ENCODE results near the gene PLEK. TPM values are rescaled to one million over a fixed set of nuclear protein-coding genes. Genes with fewer than 3 reads are reported as not detected.

PLEK gene
- total and polyA plus RNA-seq, 9 of the 15 experiments (the other 6 are each of a cell fraction or from before 2014, with no cell fraction given), result 0.14 to 1.2 (median 0.36) TPM

- TF ChIP-seq ZHX1 (conservative IDR thresholded peaks at IDR 0.05; ENCODE audit: low read length) (no peak), RNF2 (IDR thresholded peaks at IDR 0.05) (no peak), ZNF175 (CRISPR knock-in tag; IDR thresholded peaks at IDR 0.05; ENCODE audit: low read depth) (0 out of 2 replicates have a peak, but pooled peaks have one; percentile 23), ATF3 (IDR thresholded peaks at IDR 0.05) (peak; percentile 50; the same call in 1 of the 2 replicates), ATF3 (CRISPR knock-in tag; conservative IDR thresholded peaks at IDR 0.05) (no peak), ZC3H4 (CRISPR knock-in tag; IDR thresholded peaks at IDR 0.05; ENCODE audit: borderline replicate concordance) (no peak), HMGXB4 (CRISPR knock-in tag; IDR thresholded peaks at IDR 0.05) (no peak), CREB5 (CRISPR knock-in tag; IDR thresholded peaks at IDR 0.05) (no peak), ATF7 (IDR thresholded peaks at IDR 0.05) (0 out of 2 replicates have a peak, but pooled peaks have one; percentile 16), CEBPG (CRISPR knock-in tag; IDR thresholded peaks at IDR 0.05) (peak; percentile 58; the same call in 1 of the 2 replicates), CEBPG (tag; conservative IDR thresholded peaks at IDR 0.05 in 1 of 2, IDR thresholded peaks at IDR 0.05 in 1 of 2) (peak; percentile 59 to 64), CUX1 (CRISPR knock-in tag; IDR thresholded peaks at IDR 0.05) (no peak), ZNF75A (CRISPR knock-in tag; IDR thresholded peaks at IDR 0.05) (no peak), NBN (IDR thresholded peaks at IDR 0.05; ENCODE audit: low read depth) (no peak), ZFP36 (IDR thresholded peaks at IDR 0.05; ENCODE audit: low read depth, low read length, partially characterized antibody) (no peak)
Observed at GRCh38 chr2:68412127-68412819, 47.2 kb downstream of the PLEK start (continued).
